Fibroblast of pulmonary artery (primary cell): ENCODE results near the gene CLEC7A.

Experiments
- DNase-seq: peaks from one replicate; pipeline ENCODE4 v3.0.0-alpha.2; 2010; ENCODE audit warnings: low read depth
- H3K4me3 ChIP-seq: replicated peaks from 2 replicates; pipeline ENCODE4 v1.5.1; 2011; ENCODE audit warnings: low read depth, mild to moderate bottlenecking, control low read depth, low read length, moderate library complexity
- TF ChIP-seq, protein P1 (sequence below): IDR thresholded peaks from 2 replicates; pipeline ENCODE4 v1.5.1; 2011; ENCODE audit warnings: mild to moderate bottlenecking, control low read depth, low read length, inconsistent platforms; ENCODE audit errors: missing control alignments

CLEC7A gene

DNA sequence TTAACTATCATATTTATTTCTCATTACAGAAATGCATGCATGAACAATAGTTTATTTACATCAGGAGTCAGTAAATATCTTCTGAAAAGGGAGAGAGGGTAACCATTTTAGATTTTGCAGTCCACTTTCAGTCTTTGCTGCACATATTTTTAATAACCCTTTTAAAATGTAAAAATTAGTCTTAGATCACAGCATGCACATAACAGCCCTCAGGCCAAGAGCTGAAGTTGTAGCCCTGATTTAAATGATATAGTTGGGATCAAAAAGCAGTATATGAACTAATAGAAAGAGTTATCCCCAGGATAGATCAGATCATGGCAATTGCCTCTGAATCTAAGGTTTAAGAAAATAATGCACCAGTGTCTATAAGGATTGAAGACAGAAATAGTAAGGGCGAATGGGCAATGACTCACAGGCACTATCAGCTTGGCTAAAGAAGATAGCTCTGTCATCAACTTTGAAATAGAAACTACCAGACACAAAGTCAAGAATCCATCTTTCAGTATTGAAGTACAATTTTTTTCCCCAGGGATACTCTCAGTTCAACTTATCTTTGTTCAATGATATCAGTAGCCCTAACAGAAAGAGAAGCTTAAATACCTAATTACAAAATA is 13.1 kb upstream of the CLEC7A start:
- DNase-seq: no peak
- TF ChIP-seq, protein P1, sequence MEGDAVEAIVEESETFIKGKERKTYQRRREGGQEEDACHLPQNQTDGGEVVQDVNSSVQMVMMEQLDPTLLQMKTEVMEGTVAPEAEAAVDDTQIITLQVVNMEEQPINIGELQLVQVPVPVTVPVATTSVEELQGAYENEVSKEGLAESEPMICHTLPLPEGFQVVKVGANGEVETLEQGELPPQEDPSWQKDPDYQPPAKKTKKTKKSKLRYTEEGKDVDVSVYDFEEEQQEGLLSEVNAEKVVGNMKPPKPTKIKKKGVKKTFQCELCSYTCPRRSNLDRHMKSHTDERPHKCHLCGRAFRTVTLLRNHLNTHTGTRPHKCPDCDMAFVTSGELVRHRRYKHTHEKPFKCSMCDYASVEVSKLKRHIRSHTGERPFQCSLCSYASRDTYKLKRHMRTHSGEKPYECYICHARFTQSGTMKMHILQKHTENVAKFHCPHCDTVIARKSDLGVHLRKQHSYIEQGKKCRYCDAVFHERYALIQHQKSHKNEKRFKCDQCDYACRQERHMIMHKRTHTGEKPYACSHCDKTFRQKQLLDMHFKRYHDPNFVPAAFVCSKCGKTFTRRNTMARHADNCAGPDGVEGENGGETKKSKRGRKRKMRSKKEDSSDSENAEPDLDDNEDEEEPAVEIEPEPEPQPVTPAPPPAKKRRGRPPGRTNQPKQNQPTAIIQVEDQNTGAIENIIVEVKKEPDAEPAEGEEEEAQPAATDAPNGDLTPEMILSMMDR: no peak
- H3K4me3 ChIP-seq: no peak overlapping the region

DNA sequence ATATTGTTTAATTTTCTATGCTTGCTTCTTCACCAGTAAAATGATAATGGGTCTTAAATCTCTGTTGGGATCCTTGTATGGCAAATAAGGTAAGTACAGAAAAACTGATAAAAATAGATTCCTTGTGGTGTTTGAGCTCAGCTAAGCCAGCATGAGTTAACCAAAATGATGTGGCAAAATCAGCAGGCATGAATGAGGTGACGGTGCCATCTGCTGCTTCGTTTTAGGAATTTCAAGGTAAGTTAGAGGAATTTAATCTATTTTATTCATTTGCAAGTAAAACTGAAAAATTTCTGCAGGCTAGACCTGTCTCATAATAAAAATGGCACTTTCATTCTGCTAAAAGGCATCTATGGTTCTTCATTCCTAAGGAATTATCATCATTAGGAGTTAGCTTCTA is 10.0 kb upstream of the CLEC7A start:
- no peak overlapping the region for H3K4me3 ChIP-seq
- peak; percentile 75 for DNase-seq
- TF ChIP-seq, protein P1: peak; percentile 39

DNA sequence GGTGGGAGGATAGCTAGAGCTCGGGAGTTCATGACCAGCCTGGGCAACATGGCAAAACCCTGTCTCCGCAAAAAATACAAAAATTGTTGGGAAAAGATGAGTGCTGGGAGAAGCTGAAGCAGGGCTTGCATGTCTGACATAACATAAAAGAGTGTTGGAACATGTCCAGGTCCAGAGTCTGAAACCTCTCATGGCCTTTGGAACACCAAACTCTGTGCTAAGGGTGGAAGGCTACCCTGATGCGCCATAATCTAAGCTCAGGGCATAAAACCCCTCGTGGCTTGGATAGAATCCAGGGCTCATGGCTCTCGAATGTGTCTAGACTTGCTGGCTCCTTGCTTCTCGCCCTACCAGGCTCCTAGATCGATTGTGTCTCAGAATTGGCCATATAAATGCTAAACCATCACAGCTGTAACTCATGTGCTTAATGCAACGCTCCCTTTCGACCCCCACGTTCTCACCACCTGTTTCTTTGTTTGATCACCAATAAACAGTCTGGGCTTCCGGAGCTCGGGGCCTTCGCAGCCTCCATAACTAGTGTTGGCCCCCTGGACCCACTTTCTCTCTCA is 6.7 kb upstream of the CLEC7A start:
- no peak overlapping the region for H3K4me3 ChIP-seq
- DNase-seq: no peak
- TF ChIP-seq, protein P1: no peak

DNA sequence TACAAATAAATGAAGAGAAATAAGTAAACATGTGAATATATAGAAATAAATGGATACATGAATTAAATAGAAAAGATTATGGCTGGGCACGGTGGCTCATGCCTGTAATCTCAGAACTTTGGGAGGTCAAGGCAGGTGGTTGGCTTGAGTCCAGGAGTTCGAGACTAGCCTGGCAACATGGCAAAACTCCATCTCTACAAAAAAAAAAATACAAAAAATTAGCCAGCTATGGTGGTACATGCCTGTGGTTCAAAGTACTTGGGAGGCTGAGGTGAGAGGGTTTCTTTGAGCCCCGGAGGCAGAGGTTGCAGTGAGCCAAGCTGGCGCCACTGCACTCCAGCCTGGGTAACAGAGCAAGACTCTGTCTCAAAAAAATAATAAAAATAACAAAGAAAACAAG is 5.1 kb upstream of the CLEC7A start:
- TF ChIP-seq, protein P1: no peak
- H3K4me3 ChIP-seq: no peak overlapping the region
- DNase-seq: no peak

DNA sequence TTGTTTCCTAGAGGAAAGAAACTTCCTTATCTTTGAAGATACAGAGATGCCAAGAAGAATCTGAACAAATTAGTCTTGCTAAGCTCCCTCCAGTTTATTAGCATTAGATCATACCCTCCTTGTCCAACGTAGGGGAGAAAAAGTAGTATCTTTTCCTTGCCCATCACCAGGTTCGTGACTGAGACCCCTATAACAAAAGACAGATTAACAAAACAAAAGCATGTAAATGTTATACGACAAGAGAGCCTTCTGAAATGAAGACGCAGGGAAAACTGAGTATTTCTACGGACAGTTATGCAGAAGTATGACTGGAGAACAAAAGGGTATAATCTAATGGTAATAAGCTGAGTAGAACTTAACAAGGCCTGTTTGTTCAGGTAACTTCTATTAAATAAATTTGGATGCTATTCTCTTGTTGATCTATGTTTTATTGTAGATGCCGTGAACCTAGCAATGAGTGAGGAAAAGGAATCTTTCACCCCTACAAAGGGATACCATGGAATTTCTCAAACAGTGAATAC is 2.9 kb upstream of the CLEC7A start:
- TF ChIP-seq, protein P1: no peak
- H3K4me3 ChIP-seq: no peak overlapping the region
- no peak for DNase-seq

DNA sequence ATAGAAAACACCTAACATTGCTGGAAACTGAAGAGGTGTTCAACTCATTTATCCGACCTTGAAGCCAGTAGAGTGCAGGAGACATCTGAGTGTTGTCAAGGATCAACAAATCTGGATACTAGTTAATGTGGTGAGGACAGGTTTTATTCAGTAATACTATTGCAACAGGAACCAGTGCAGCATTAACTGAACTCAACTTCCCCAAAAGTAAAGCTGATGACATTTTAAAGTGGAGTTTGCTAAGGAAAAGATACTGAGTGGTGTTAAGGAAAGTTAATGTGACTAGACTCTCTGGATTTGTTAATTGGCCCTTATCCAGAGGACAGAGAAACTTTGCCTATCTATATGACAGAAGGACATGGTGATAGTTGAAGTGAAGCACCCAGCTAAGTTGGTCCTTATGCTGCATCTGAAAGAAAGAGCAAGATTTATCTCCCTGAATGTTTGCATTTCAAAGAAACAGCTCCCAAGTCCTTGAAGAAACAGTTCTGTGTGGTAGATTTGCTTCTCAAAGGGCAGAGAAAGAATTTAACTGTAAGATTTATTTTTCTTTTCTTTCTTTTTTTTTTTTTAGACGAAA is 1.2 kb upstream of the CLEC7A start:
- DNase-seq: no peak
- no peak overlapping the region for H3K4me3 ChIP-seq
- TF ChIP-seq, protein P1: no peak
